ENCODE results near the gene TIPRL.

DNA sequence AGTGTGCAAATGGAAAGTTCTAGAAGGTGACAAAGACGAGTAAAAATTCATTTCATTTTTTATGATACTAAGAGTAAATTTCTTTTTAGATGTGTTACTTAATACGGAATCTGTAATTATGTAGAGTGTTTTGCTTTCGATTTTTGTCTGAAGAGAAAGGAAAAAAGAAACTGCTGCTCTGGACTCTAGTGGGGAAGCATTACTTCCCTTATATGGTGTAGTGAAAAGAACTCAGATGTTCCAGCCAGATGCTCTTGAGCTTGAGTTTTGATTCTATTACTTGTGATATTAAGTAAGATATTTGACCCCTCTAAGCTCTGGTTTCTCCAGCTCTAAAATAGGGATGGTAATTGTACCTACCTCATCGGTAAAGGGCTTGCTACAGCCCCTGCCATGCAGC lies 29.8 kb upstream of the TIPRL start:
- no peak for TF ChIP-seq POLR2AphosphoS5 (IDR thresholded peaks at IDR 0.05)
- TF ChIP-seq, protein P1, sequence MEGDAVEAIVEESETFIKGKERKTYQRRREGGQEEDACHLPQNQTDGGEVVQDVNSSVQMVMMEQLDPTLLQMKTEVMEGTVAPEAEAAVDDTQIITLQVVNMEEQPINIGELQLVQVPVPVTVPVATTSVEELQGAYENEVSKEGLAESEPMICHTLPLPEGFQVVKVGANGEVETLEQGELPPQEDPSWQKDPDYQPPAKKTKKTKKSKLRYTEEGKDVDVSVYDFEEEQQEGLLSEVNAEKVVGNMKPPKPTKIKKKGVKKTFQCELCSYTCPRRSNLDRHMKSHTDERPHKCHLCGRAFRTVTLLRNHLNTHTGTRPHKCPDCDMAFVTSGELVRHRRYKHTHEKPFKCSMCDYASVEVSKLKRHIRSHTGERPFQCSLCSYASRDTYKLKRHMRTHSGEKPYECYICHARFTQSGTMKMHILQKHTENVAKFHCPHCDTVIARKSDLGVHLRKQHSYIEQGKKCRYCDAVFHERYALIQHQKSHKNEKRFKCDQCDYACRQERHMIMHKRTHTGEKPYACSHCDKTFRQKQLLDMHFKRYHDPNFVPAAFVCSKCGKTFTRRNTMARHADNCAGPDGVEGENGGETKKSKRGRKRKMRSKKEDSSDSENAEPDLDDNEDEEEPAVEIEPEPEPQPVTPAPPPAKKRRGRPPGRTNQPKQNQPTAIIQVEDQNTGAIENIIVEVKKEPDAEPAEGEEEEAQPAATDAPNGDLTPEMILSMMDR (IDR thresholded peaks at IDR 0.05) = no peak

Measured in upper lobe of left lung (tissue), 4 donors.